ENCODE measurements around the gene GSS.
"Not testable (repeated sequence)": the region's sequence is repeated elsewhere in the genome, so short reads cannot be mapped to it uniquely, and the experiment has no call there.

Gene GSS

DNA sequence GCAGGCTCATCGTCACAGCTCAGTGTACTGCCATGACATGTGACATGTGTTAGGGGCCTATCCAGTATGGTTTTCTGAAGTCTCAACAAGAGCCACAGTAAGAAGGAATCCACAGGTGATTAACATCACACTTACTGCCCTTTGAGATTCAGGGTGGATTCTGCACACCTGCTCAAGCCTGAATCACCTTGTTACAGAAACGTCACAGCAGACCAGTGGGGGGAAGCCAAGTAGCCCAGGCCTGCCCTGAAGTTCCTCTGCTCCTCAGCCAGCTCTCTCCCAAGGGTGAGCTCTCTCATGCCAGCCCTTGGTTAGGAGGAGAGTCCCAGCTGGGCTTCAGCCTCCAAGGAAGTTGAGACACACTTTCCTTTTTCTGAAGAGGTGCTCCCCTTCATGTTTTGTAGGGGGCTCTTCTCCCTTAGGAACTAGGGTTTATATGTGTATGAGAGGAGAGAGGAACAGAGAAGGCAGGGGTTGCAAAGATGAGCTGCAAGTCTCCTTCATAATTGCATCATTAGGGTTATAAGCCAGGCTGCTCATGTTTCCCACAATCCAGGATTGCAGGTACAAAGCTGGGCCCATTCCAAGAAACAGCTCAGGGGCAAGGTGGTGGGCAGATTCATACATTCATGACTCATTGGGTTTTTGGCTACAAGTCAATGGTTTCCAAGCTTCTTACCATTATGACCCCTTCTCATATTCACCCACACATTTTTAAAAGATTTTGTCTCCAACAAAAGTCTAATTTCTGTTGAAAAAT is 11.6 kb downstream of the GSS start:
- DNase-seq = no peak

DNA sequence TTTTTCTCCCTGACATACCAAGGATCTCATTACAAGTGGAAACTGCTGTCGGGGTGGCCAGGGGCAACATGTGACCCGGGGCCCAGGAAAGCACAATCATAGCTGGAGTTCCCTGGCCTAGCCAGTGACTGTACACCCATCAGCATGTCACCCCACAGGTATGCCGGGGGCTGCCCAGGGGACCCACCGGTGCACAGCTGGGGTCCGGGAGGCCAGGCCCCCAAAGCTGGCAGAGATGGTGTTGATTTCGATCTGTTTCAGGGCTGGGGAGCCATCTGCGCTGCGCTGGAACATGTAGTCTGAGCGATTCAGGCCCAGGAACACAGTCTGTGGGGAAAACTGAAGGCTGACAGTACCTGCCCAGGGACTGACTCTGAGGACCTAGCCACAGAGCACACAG is 13.3 kb downstream of the GSS start:
- no peak for DNase-seq

DNA sequence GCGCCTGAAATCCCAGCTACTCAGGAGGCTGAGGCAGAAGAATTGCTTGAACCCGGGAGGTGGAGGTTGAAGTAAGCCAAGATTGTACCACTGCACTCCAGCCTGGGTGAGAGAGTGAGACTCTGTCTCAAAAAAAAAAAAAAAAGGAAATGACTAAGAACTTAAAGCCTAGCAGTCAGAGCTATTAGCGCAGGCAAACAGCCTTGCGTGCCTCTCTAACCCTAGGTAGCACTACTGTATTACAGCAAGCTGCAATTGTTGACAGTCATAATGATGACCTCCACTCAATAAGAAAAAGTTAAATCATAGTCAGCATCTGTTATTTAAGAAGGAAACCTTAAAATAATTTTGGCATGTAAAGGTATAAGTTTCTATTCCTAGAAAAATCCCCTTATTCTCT is 14.4 kb downstream of the GSS start:
- no peak for DNase-seq

DNA sequence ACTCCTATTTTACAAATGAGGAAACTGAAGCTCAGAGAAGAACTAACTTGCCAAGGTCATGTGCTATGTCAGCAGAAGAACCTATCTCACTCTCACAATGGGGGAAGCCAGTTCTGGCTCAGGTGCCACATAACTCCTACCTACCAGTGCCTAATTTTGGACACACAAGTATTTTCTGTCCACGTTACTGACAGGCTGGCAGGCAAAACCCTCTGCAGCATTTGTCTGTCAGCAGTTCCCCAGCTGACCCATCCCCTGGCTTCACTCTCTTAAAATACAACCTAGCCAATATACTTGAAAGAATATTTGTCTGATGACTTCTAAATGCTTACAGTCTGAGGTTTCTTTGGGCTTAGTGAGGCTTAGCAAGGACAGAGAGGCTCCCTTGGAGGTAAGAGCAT is 15.5 kb downstream of the GSS start:
- DNase-seq = no peak

DNA sequence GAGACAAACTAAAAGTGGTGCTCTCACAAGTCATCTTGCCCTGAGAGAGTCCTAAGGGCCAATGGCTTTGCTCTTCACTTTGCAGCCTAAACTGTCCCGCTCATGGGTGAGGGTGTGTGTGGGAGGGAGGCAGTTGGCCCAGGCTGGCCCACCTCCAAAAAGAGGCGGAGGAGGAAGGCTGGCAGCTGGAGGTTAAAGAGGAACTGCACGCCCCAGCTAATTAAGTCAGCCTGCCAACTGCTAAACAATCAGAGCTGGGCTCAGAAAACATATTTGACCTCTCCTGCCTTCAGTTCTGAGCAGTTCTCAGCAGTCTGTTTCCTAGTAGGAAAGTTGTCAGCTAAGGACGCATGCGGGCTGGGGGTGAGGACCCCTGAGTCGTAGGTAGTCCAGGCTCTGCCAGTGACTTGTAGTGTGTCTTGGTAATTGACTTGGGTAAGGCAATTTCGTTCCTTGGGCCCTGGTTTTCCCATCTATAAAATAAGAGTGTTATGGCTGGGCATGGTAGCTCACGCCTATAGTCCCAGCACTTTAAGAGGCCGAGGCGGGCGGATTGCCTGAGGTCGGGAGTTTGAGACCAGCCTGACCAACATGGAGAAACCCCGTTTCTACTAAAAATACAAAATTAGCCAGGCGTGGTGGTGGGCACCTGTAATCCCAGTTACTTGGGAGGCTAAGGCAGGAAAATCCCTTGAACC is 17.0 kb downstream of the GSS start:
- no peak for DNase-seq

DNA sequence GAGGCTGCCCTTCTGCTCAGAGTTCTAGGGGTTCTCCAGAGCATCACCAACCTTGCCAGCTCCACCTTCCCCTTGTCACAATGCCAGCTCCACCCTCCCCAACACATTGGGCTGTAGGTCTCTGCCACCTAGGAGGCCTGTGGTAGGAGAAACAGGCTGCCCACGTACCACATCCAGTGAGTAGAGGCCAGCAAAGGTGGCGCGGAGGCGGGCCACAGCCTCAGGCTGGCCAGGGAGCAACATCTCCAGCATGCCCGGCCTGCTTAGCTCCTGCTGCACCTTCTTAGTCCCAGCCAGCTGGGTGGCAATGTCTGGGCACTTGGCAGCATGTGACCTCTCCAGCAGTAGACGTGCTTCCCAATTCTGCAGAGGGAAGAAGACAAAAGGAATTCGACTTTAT is 23.8 kb downstream of the GSS start:
- no peak for DNase-seq

DNA sequence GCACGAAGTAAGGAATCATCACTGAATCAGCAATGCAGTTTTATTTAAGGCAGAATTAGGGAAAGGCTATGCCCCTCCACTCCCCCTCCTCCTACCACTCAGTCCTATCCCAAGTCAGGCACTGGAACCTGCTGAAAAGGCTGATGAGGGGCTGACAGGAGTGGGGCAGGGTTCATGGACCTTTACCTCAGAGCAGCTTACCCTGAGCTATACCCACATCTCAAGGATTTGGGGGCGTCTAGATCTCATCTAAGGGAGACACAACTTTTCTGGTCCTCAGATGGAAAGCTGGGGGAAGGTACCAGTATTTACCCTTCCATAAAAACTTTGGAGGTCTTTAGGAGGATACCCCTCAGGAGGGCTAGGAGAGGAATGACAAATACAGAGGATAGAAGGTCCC is 27.2 kb downstream of the GSS start:
- no peak for DNase-seq

DNA sequence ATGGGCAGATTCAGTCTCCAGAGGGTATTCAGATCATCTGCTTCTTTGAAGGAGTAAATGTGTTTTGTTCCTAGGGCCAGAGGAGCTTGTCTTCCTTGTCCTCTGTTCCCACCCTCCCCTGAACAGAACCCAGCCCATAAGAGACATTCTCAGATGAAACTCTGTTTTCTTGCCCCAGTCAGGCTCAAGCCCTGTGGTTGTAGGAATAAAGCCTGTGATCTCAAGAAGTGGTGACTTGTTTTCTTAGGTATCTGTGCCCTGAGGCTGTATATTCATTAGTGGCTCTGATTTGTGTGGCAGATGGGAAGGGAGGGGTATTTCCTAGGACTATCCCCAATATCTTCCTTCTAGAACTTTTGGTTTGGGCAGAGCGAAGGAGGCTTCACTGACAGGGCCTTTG is 27.9 kb downstream of the GSS start:
- DNase-seq = no peak

DNA sequence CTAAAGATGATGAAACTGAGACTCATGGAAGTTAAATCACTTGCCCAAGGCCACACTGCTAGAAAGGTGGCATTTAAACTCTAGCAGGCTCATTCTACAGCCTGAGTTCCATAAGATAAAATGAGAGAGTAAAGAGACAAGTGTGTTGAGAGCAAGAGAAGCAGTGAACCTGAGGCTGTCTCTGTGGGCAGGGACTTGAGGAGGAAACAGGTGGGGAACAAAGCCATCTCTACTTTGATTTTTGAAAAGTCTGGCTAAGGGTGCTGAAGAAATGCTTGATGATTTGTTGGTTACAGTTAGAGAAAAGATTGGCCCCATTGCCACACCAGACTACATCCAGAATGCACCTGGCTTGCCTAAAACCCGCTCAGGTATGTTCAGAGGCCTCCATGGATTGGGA is 29.0 kb downstream of the GSS start:
- DNase-seq = no peak

DNA sequence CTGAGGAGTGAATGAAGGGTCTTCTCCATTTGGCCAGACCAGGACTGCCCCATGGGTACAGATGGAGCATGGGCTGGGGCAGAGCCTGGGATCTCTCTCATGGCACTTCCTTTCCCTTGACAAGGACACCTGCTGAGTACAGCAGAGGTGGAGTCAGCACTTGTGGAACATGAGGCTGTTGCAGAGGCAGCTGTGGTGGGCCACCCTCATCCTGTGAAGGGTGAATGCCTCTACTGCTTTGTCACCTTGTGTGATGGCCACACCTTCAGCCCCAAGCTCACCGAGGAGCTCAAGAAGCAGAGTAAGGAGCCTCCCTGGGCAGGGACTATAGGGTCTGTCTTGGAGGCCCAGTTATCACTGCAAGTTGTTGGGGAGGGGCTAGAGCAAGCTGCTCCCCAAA is 29.6 kb downstream of the GSS start:
- no peak for DNase-seq

DNA sequence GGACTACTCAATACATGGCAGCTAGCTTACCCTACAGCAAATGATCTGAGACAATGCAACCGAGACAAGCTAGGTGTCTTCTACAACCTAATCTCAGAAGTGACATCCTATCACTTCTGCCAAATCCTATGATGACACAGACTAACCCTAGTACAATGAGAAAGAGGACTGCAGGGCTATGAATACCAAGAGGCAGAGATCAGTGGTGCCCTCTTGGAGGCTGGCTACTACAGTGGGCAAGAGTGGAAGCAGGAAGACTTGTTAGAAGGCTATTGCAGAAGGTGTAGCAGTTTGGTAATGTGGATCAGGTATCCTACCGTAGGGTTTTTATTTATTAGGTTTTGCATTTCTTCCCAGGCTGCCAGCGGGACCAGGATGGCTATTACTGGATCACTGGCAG is 30.3 kb downstream of the GSS start:
- DNase-seq = no peak

DNA sequence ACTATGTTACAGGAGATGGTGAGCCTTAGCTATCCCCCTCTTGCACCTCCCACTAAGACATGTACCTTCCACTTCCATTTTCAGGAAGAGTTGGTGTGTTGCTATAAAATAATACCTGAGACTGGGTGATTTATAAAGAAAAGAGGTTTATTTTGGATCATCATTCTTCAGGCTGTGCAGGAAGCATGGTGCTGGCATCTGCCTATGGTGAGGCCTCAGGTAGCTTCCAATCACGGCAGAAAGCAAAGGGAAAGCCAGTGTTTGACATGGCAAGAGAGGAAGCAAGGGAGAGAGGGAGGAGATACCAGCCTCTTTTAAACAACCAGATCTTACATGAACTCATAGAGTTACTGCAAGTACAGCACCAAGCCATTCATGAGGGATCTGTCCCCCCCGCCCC is 32.2 kb downstream of the GSS start:
- no peak for DNase-seq

DNA sequence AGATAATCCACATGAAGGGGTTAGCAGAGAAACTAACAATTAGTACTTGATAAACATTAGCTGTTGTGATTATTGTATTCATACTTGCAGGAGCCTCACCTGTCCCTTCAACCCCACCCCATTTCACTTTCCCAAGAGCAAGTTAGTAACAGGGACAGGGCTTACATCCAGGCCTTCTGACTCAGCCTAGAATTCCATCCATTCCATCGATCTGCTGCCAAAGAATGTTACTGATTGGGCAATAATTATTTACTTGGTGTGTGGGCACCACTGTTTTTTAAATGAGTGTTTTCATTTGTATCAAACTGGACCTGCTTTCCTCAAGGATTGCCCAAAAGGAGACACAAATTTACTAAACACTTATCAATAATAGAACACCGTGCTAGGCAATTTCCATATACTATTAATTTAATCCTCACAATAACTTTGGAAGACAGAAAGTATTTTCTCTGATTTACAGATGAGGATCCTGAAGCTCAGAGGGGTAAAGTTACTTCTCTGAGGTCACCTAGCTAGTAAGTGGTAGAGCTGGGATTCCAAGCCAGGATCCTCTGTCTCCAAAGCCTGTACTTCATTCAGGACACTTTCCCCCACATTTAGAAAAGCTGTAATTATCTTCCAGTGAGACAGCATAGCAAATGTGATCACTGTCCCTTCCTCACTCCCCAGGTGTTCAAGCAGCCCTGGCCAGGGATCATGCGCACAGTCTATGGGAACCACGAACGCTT is 32.8 kb downstream of the GSS start:
- no peak for DNase-seq

DNA sequence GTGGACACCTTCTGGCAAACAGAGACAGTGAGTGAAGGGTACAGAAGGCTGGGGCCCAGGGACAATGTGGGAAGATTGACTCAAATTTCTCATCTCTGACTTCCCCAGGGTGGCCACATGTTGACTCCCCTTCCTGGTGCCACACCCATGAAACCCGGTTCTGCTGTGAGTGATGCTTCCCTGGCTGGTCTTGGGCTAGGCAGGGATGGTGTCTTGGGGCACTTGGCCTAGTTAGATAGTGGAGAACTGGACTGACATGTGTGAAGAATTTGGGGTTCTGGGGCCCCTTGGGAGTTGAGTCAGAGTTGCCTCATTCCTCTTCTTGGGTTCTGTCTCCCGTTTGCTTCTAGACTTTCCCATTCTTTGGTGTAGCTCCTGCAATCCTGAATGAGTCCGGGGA is 34.2 kb downstream of the GSS start:
- no peak for DNase-seq

DNA sequence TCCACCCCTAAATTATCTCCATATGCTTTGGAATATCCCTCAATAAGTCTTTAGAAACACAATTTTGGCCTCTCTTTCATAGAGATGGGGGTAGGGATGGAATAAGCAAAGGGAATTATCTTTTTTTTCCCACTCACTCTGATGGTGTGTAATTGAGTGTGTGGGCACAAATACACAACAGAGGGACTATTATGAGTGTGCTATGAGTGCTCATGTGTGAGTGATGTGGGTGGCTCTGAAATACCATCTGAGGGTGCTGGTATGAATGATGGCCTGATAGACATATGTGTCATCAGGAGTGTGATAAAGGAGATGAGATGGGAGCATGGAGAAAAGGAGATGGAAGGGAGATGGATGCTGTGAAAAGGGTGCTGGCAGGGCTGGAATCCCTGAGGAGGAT is 35.6 kb downstream of the GSS start:
- DNase-seq = no peak

DNA sequence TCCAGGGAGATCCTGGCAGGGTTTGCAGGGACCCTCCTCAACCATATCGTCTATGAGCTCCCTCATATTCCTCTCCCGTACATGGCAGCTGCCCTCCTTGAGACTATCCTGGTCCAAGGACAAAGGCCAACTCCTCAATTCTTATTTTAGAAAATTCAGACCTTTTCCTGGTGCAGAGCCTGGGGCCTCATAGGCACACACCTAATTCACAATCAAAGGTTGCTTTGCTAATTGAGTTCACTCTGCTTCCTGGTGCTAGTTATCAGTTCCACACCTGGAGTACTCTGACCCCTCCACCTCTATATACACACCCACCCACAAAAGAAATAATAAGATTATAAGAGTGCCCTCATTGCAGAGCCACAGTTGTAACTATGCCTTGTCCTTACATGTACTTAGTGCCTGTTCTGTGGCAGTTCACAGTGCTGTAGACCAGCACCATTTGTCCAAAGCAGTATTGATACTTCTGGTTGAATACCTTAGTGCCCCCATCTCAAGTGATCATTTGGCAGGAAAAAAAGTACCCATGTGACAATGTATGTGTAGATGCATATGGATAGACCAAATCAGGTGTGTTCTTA is 38.7 kb downstream of the GSS start:
- no peak for DNase-seq

DNA sequence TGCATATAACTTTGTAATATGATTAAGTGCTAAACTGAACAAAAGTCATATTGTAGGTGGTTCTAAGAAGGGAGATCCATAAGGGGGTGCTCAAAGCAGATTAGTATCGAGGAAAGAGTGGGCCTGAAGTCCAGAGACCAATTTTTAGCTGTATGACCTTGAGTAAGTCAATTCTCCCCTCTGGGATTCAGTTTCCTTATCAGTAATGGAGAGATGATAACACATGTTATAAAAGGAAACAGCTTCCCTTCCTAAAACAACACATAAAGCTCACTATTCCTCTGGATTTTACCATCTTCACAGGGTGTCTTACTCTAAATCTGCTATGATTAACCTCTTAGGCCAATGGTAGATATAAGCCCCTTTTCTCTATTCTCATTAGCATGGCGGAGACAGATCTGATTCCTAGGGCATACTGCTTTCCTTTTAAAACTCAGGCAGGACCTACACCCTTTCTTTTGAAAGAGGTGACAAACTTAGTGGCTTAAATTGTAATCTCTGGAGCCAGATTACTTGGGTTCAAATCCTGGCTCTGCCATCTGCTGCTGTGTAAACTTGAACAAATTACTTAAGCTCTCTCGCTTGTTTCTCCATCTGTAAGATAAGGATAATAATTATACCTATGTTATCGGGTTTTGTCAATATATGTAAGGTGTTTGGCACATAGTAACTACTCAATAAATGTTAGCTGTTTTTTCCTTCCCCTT is 39.7 kb downstream of the GSS start:
- no peak for DNase-seq

DNA sequence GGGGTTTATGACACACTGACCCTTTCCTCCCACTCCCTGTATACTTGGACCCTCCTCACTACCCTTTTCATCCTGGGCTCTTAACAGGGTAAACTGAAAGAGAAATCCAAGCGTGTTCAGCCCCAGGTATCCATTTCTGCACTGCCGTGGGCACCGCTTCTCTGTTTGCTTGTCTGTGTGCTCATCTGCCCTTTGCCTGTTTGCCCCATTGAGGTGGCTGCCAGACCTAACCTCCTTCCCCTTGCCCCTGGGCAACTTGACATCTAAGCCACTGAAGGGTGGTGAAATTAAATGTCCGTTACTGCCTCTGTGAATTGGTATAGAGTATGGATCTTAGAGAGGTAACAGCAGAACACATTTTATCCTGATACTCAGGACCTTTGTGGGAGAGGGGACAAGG is 40.5 kb downstream of the GSS start:
- no peak for DNase-seq

DNA sequence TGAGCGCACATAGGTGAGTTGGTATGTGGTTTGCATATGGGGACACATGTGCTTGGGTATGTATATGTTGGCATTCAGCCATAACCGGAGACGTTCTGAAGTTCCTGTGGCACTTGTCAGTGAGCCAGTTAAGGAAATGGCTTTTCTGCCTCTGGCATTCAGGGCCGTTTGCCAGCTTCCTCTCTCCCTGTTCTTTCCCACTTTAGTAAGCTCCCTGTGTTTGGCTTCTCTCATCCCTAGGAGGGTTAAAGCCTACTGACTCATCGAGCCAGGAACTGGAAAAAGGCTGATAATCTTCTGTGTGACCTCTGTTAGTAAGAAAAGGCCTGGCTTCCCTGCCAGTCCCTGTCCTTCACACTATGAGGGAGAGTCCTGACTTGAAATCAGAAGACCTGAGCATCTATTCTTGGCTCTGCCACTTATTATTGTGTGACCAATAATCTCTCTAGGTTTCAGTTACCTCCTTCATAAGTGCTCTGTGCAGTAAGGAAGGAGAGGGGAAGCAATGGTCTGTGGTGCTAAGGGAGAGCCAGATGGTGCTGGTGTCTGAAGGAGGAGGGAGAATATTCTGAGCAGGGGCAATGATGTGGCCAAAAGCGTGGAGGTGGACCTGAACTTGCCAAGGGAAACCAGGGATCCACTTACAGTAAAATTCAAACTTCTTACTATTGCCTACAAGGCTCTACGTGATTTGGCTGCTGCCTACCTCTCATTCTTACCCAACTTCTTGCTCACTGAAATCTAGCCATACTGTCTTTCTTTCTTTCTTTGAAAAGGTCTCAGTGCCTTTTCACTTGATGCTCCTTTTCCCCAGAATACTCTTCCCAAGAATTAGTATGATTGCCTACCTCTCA is 47.8 kb downstream of the GSS start:
- DNase-seq = no peak

DNA sequence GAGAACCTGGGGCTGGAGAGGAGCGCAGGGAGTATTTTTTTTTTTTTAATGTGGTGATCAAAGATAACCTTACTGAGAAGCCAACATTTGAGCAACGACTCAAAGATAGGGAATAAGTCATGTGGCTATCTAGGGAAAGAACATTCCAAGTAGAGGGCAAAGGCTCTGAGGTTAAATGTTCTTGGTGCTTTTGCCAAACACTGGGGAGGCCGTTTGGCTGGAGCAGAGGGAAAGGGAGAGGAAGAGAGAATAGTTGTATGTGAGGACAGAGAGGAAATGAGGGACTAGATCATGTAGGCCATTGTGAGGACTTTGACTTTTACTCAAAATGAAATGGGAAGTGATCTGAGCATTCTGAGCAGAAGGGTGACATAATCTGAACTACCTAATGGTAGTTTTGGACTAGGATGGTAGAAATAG is 51.4 kb downstream of the GSS start:
- no peak for DNase-seq

DNA sequence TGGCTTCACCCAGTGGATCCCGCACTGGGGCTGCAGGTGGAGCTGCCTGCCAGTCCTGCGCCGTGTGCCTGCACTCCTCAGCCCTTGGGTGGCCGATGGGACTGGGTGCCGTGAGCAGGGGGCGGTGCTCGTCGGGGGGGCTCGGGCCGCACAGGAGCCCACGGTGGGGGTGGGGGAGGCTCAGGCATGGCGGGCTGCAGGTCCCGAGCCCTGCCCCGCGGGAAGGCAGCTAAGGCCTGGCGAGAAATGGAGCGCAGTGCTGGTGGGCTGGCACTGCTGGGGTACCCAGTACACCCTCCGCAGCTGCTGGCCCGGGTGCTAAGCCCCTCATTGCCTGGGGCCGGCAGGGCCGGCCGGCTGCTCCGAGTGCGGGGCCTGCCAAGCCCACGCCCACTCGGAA is 56.9 kb downstream of the GSS start:
- DNase-seq = not testable (repeated sequence)

DNA sequence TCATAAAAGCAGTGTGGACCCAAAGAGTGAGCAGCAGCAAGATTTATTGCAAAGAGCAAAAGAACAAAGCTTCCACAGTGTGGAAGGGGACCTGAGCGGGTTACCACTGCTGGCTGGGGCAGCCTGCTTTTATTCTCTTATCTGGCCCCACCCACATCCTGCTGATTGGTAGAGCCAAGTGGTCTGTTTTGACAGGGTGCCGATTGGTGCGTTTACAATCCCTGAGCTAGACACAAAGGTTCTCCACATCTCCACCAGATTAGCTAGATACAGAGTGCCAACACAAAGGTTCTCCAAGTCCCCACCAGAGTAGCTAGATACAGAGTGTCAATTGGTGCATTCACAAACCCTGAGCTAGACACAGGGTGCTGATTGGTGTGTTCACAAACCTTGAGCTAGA is 57.5 kb downstream of the GSS start:
- DNase-seq = not testable (repeated sequence)
